GM23248 (cell line): ENCODE data around the gene PKN3.

ENCODE experiments used
- EZH2 ChIP-seq: fragments of 200-600 bp; sonication (generic); IDR thresholded peaks from 2 replicates; pipeline ENCODE4 v1.6.1; 2018; ENCODE audit warnings: antibody characterized with exemption, mild to moderate bottlenecking; ENCODE audit not compliant: insufficient read depth, poor library complexity, severe bottlenecking
- EZH2phosphoT487 ChIP-seq: fragments of 200-600 bp; sonication (generic); IDR thresholded peaks from 2 replicates; pipeline ENCODE4 v1.6.1; 2018; ENCODE audit warnings: antibody characterized with exemption, moderate library complexity, mild to moderate bottlenecking, low read depth; ENCODE audit not compliant: insufficient read depth

DNA sequence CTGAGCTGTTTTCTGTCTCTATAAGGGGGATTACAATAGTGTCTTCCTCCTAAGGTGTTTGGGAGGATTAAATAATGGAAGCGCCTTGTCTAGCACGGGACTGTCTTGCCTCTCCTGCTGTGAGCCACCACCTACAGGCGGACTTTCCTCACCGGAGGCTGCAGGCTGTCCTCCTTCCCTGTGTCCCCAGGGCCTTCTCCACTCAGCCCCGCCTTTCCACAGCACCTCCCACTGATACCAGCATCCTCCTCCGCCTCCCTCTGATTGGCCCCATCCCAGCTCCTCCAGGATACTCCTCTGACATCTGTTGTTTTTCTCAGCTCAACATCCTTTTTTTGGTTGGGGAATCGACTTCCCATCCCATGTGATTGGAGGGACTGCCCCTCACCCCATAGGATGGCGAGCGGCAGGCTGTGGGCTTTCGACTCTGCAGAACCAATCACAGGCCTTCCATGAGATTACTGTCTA is 22.5 kb downstream of the PKN3 start:
- no peak for TF ChIP-seq EZH2phosphoT487
- no peak for TF ChIP-seq EZH2
